DOHH2 (cell line): ENCODE results near the gene C12orf42.
"Not testable (repeated sequence)": the region's sequence is repeated elsewhere in the genome, so short reads cannot be mapped to it uniquely, and the experiment has no call there.

Source experiments
- H3F3A ChIP-seq: fragments of 200-600 bp; sonication (generic), shearing (Covaris generic); 2 replicates; pipeline ENCODE4 v1.6.0; 2016; ENCODE audit warnings: antibody characterized with exemption, mild to moderate bottlenecking; ENCODE audit not compliant: control insufficient read depth, insufficient read depth
- H3K27ac ChIP-seq: fragments of 200-600 bp; sonication (generic); 2 replicates; pipeline ENCODE4 v1.5.1; 2014; ENCODE audit warnings: low read depth, mild to moderate bottlenecking, low read length, moderate library complexity
- H3K27me3 ChIP-seq: fragments of 200-600 bp; sonication (generic); 2 replicates; pipeline ENCODE4 v1.6.1; 2014; ENCODE audit warnings: mild to moderate bottlenecking, low read length, mixed read lengths; ENCODE audit not compliant: control insufficient read depth
- H3K36me3 ChIP-seq: fragments of 200-600 bp; sonication (generic); 2 replicates; pipeline ENCODE4 v1.6.1; 2014; ENCODE audit warnings: mild to moderate bottlenecking, low read length, moderate library complexity, mixed read lengths; ENCODE audit not compliant: control insufficient read depth
- H3K4me1 ChIP-seq: fragments of 200-600 bp; sonication (generic); 2 replicates; pipeline ENCODE4 v1.6.1; 2014; ENCODE audit warnings: mild to moderate bottlenecking, low read length, mixed read lengths; ENCODE audit not compliant: control insufficient read depth
- H3K4me2 ChIP-seq: fragments of 200-600 bp; sonication (generic); 2 replicates; pipeline ENCODE4 v1.6.0; 2014; ENCODE audit warnings: mild to moderate bottlenecking, low read length, moderate library complexity
- H3K4me3 ChIP-seq: fragments of 200-600 bp; sonication (generic); 2 replicates; pipeline ENCODE4 v1.5.1; 2014; ENCODE audit warnings: mild to moderate bottlenecking, low read length, mixed read lengths
- H3K79me2 ChIP-seq: fragments of 200-600 bp; sonication (generic); 2 replicates; pipeline ENCODE4 v1.6.1; 2014; ENCODE audit warnings: mild to moderate bottlenecking, low read length, mixed read lengths; ENCODE audit not compliant: control insufficient read depth
- H3K9me2 ChIP-seq: fragments of 200-600 bp; sonication (generic); replicated peaks from 2 replicates; pipeline ENCODE4 v1.6.1; 2014; ENCODE audit warnings: mild to moderate bottlenecking, low read length, mixed read lengths; ENCODE audit not compliant: control insufficient read depth
- H3K9me3 ChIP-seq: fragments of 200-600 bp; sonication (generic); 2 replicates; pipeline ENCODE4 v1.6.1; 2014; ENCODE audit warnings: antibody characterized with exemption, low read length, mixed read lengths; ENCODE audit not compliant: control insufficient read depth, insufficient read depth
- H4K20me1 ChIP-seq: fragments of 200-600 bp; sonication (generic); 2 replicates; pipeline ENCODE4 v1.6.0; 2014; ENCODE audit warnings: low read depth, mild to moderate bottlenecking, antibody characterized with exemption, low read length, moderate library complexity; ENCODE audit not compliant: control insufficient read depth, insufficient read depth
- CTCF ChIP-seq: fragments of 200-600 bp; sonication (generic); IDR thresholded peaks from one replicate; pipeline ENCODE4 v1.5.1; 2014; ENCODE audit warnings: antibody characterized with exemption, mild to moderate bottlenecking, low read depth, low read length; ENCODE audit not compliant: poor library complexity, severe bottlenecking
- EZH2phosphoT487 ChIP-seq: fragments of 200-600 bp; sonication (generic); IDR thresholded peaks from 2 replicates; pipeline ENCODE4 v1.6.1; 2017; ENCODE audit warnings: borderline replicate concordance, mild to moderate bottlenecking, antibody characterized with exemption, low read length, moderate library complexity, mixed read lengths

Gene C12orf42

GRCh38 chr12:103442822-103443221 lies 52.9 kb downstream of the C12orf42 start:
- Histone ChIP-seq H3K9me2 (no peaks in the 10 kb centered on the region), H4K20me1 (no peaks in the 10 kb centered on the region), H3K79me2 (no peaks in the 10 kb centered on the region), H3K27ac (no peak overlapping the region), H3K9me3 (no peaks in the 10 kb centered on the region), H3K4me3 (no peak overlapping the region), H3K4me2 (no peak overlapping the region), H3K27me3 (no peaks in the 10 kb centered on the region), H3K4me1 (peaks cover 33% of the 10 kb centered on the region), H3K36me3 (no peaks in the 10 kb centered on the region), H3F3A (peaks cover 9% of the 10 kb centered on the region)
- TF ChIP-seq EZH2phosphoT487 (no peak), CTCF (no peak)

DNA sequence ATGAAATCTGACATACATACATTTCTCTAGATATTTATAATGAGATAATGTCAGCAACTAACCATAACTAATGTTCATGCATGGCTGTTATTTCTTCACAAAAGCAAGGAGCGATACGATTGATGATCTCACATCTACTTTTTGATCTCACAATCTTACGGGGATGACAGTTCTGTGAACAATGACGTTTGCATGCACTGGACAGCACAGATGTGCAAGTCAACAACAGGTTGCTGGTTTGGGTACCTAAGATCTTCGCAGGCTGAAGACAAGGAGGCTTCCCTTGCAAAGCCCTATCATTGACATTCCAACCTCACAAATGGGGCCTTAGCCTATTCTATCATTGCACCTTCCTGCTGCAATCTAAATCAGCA lies 53.6 kb downstream of the C12orf42 start:
- H3K9me3 ChIP-seq = no peaks in the 10 kb centered on the region

GRCh38 chr12:103441437-103442181 lies 54.2 kb downstream of the C12orf42 start:
- TF ChIP-seq CTCF (no peak), EZH2phosphoT487 (no peak)
- peaks cover 9% of the 10 kb centered on the region for H3F3A ChIP-seq
- no peaks in the 10 kb centered on the region for H3K36me3 ChIP-seq
- peak overlapping the region; percentile 47 for H3K4me3 ChIP-seq
- peak overlapping the region; percentile 61 for H3K4me2 ChIP-seq
- peak overlapping the region; percentile 65 for H3K27ac ChIP-seq
- H3K4me1 ChIP-seq = peaks cover 33% of the 10 kb centered on the region
- no peaks in the 10 kb centered on the region for H3K9me2 ChIP-seq
- no peaks in the 10 kb centered on the region for H4K20me1 ChIP-seq
- no peaks in the 10 kb centered on the region for H3K27me3 ChIP-seq
- H3K79me2 ChIP-seq = no peaks in the 10 kb centered on the region
- no peaks in the 10 kb centered on the region for H3K9me3 ChIP-seq

More for the DNA sequence above, 53.6 kb downstream of the C12orf42 start:
- TF ChIP-seq EZH2phosphoT487 (no peak), CTCF (no peak)
- H3K4me3 ChIP-seq = peak overlapping the region; percentile 47
- no peaks in the 10 kb centered on the region for H3K9me2 ChIP-seq
- H3K36me3 ChIP-seq = no peaks in the 10 kb centered on the region
- H3K4me2 ChIP-seq = peak overlapping the region; percentile 61
- H3F3A ChIP-seq = peaks cover 9% of the 10 kb centered on the region
- no peaks in the 10 kb centered on the region for H3K27me3 ChIP-seq
- H3K27ac ChIP-seq = peak overlapping the region; percentile 65
- no peaks in the 10 kb centered on the region for H4K20me1 ChIP-seq
- H3K79me2 ChIP-seq = no peaks in the 10 kb centered on the region
- H3K4me1 ChIP-seq = peaks cover 33% of the 10 kb centered on the region

GRCh38 chr12:103434165-103435105 lies 61.3 kb downstream of the C12orf42 start:
- H3K79me2 ChIP-seq, H3F3A ChIP-seq, H3K4me3 ChIP-seq, H3K9me3 ChIP-seq, H4K20me1 ChIP-seq, H3K36me3 ChIP-seq, H3K27ac ChIP-seq, H3K9me2 ChIP-seq, H3K4me1 ChIP-seq, H3K27me3 ChIP-seq, H3K4me2 ChIP-seq: not testable (repeated sequence)
